ENCODE results near the gene NHS.

- no peak for TF ChIP-seq CTCF (IDR thresholded peaks at IDR 0.05)
- TF ChIP-seq POLR2A (IDR thresholded peaks at IDR 0.05) = no peak
Observed at GRCh38 chrX:17544821-17545220, 169.8 kb downstream of the NHS start.
